Central memory CD8-positive, alpha-beta T cell (primary cell): ENCODE data around the gene GARIN3.
A peak's percentile ranks its signal among the peaks of the same experiment; 100 is the strongest.
"Not testable (repeated sequence)": the region's sequence is repeated elsewhere in the genome, so short reads cannot be mapped to it uniquely, and the experiment has no call there.

ENCODE experiments used
- ATAC-seq: fragments of 150-1000 bp; cut with Tn5 transposase; replicated peaks from 2 replicates; pipeline ENCODE4 v1.10.0; 2022; ENCODE audit warnings: mild to moderate bottlenecking, moderate FRiP score, moderate number of reproducible peaks; ENCODE audit not compliant: poor library complexity, severe bottlenecking; ENCODE audit errors: extremely low read depth
- DNase-seq, 2 donors: peaks; one replicate each; pipeline ENCODE4 v3.0.0; 2021; ENCODE audit warnings: low spot score in 2 of 2
- H3K27ac Mint-ChIP-seq: one replicate; pipeline ENCODE4 v1.8.0; 2022; ENCODE audit warnings: low read depth, mild to moderate bottlenecking, moderate library complexity, mixed read lengths
- H3K27me3 Mint-ChIP-seq: one replicate; pipeline ENCODE4 v1.8.0; 2022; ENCODE audit warnings: mixed read lengths
- H3K36me3 Mint-ChIP-seq: one replicate; pipeline ENCODE4 v1.8.0; 2022; ENCODE audit warnings: mild to moderate bottlenecking, moderate library complexity, mixed read lengths; ENCODE audit not compliant: insufficient read depth
- H3K4me1 Mint-ChIP-seq: one replicate; pipeline ENCODE4 v1.8.0; 2022; ENCODE audit warnings: mixed read lengths
- H3K4me3 Mint-ChIP-seq: one replicate; pipeline ENCODE4 v1.8.0; 2022; ENCODE audit warnings: mild to moderate bottlenecking, moderate library complexity, mixed read lengths
- H3K9me3 Mint-ChIP-seq: one replicate; pipeline ENCODE4 v1.8.0; 2022; ENCODE audit warnings: mixed read lengths

GARIN3 gene

GRCh38 chr5:157198277-157198986 lies 32.4 kb upstream of the GARIN3 start:
- Mint-ChIP-seq H3K36me3 (peaks cover 69% of the 10 kb centered on the region), H3K9me3 (no peaks in the 10 kb centered on the region), H3K27me3 (no peaks in the 10 kb centered on the region), H3K4me1 (peaks cover 88% of the 10 kb centered on the region), H3K4me3 (peak overlapping the region; percentile 66), H3K27ac (peak overlapping the region; percentile 93)
- ATAC-seq (peak; percentile 45), DNase-seq (peak in 1 of 2 donors; percentile 37)

- ATAC-seq (peak; percentile 31), DNase-seq (no peak)
- H3K27me3 Mint-ChIP-seq, result no peaks in the 10 kb centered on the region
- H3K36me3 Mint-ChIP-seq, result peaks cover 62% of the 10 kb centered on the region
- no peaks in the 10 kb centered on the region for H3K9me3 Mint-ChIP-seq
- H3K4me3 Mint-ChIP-seq, result peak overlapping the region; percentile 66
- H3K27ac Mint-ChIP-seq, result peak overlapping the region; percentile 93
- peaks cover 88% of the 10 kb centered on the region for H3K4me1 Mint-ChIP-seq
These were observed 31.0 kb upstream of the GARIN3 start for GRCh38 chr5:157197086-157197485.

- Mint-ChIP-seq H3K36me3 (peaks cover 63% of the 10 kb centered on the region), H3K27me3 (no peaks in the 10 kb centered on the region), H3K9me3 (no peaks in the 10 kb centered on the region), H3K4me3 (peak overlapping the region; percentile 66), H3K4me1 (peaks cover 83% of the 10 kb centered on the region), H3K27ac (peak overlapping the region; percentile 93)
- DNase-seq (no peak), ATAC-seq (no peak)
These were observed 30.0 kb upstream of the GARIN3 start for GRCh38 chr5:157196045-157196444.

- H3K4me3 Mint-ChIP-seq, result peak overlapping the region; percentile 73
- DNase-seq (peak in 1 of 2 donors; percentile 30), ATAC-seq (peak; percentile 66)
- peaks cover 57% of the 10 kb centered on the region for H3K36me3 Mint-ChIP-seq
- H3K9me3 Mint-ChIP-seq, result no peaks in the 10 kb centered on the region
- H3K27me3 Mint-ChIP-seq, result no peaks in the 10 kb centered on the region
- H3K27ac Mint-ChIP-seq, result peak overlapping the region; percentile 93
- H3K4me1 Mint-ChIP-seq, result peaks cover 85% of the 10 kb centered on the region
These were observed 27.8 kb upstream of the GARIN3 start for GRCh38 chr5:157193699-157194424.

GRCh38 chr5:157189223-157189622 lies 23.2 kb upstream of the GARIN3 start:
- no peaks in the 10 kb centered on the region for H3K27me3 Mint-ChIP-seq
- H3K36me3 Mint-ChIP-seq, result peaks cover 69% of the 10 kb centered on the region

GRCh38 chr5:157188270-157188669 lies 22.2 kb upstream of the GARIN3 start:
- Mint-ChIP-seq H3K4me1 (peaks cover 81% of the 10 kb centered on the region), H3K27me3 (no peaks in the 10 kb centered on the region), H3K4me3 (peak overlapping the region; percentile 85), H3K9me3 (no peaks in the 10 kb centered on the region), H3K36me3 (peaks cover 68% of the 10 kb centered on the region), H3K27ac (peak overlapping the region; percentile 93)
- no peak for DNase-seq
- no peak for ATAC-seq

More at GRCh38 chr5:157189223-157189622, 23.2 kb upstream of the GARIN3 start:
- H3K9me3 Mint-ChIP-seq, result no peaks in the 10 kb centered on the region
- peak overlapping the region; percentile 93 for H3K27ac Mint-ChIP-seq
- peak overlapping the region; percentile 85 for H3K4me3 Mint-ChIP-seq
- ATAC-seq, result no peak
- peaks cover 81% of the 10 kb centered on the region for H3K4me1 Mint-ChIP-seq
- DNase-seq, result no peak

- peak overlapping the region; percentile 93 for H3K27ac Mint-ChIP-seq
- peak overlapping the region; percentile 85 for H3K4me3 Mint-ChIP-seq
- H3K27me3 Mint-ChIP-seq, result no peaks in the 10 kb centered on the region
These were observed 21.1 kb upstream of the GARIN3 start for GRCh38 chr5:157187046-157187754.

GRCh38 chr5:157186309-157187045 lies 20.4 kb upstream of the GARIN3 start:
- Mint-ChIP-seq H3K4me3 (peak overlapping the region; percentile 85), H3K4me1 (peaks cover 65% of the 10 kb centered on the region), H3K27me3 (no peaks in the 10 kb centered on the region), H3K9me3 (no peaks in the 10 kb centered on the region), H3K27ac (peak overlapping the region; percentile 93), H3K36me3 (peaks cover 62% of the 10 kb centered on the region)
- DNase-seq (no peak), ATAC-seq (no peak)

More at GRCh38 chr5:157187046-157187754, 21.1 kb upstream of the GARIN3 start:
- Mint-ChIP-seq H3K4me1 (peaks cover 72% of the 10 kb centered on the region), H3K36me3 (peaks cover 66% of the 10 kb centered on the region), H3K9me3 (no peaks in the 10 kb centered on the region)
- DNase-seq (no peak), ATAC-seq (no peak)

GRCh38 chr5:157185122-157185521 lies 19.1 kb upstream of the GARIN3 start:
- not testable (repeated sequence) for H3K27me3 Mint-ChIP-seq, DNase-seq, H3K27ac Mint-ChIP-seq, ATAC-seq, H3K9me3 Mint-ChIP-seq
- Mint-ChIP-seq H3K4me1 (peaks cover 64% of the 10 kb centered on the region), H3K36me3 (peaks cover 56% of the 10 kb centered on the region), H3K4me3 (peak overlapping the region; percentile 85)

GRCh38 chr5:157184117-157184670 lies 18.1 kb upstream of the GARIN3 start:
- Mint-ChIP-seq H3K27ac (peak overlapping the region; percentile 95), H3K27me3 (no peaks in the 10 kb centered on the region), H3K36me3 (peaks cover 53% of the 10 kb centered on the region), H3K4me3 (peak overlapping the region; percentile 85), H3K9me3 (no peaks in the 10 kb centered on the region), H3K4me1 (peaks cover 66% of the 10 kb centered on the region)
- no peak for ATAC-seq
- DNase-seq, result no peak

- Mint-ChIP-seq H3K27me3 (no peaks in the 10 kb centered on the region), H3K4me3 (peak overlapping the region; percentile 85), H3K4me1 (peaks cover 65% of the 10 kb centered on the region), H3K9me3 (no peaks in the 10 kb centered on the region), H3K27ac (peak overlapping the region; percentile 95), H3K36me3 (peaks cover 41% of the 10 kb centered on the region)
- DNase-seq (no peak), ATAC-seq (no peak)
These were observed 16.2 kb upstream of the GARIN3 start for GRCh38 chr5:157182143-157182757.
